ENCODE data around the gene CLTC.

- TF ChIP-seq EZH2 (IDR thresholded peaks at IDR 0.05; ENCODE audit: borderline replicate concordance, insufficient read depth, low read depth, low read length, poor library complexity, severe bottlenecking): no peak
- no peak for TF ChIP-seq CTCF (IDR thresholded peaks at IDR 0.05)
These were observed 3.5 kb downstream of the CLTC start for GRCh38 chr17:59623151-59623550.
